ENCODE data around the gene WDR86.
A peak's percentile ranks its signal among the peaks of the same experiment; 100 is the strongest.

WDR86 gene

DNA sequence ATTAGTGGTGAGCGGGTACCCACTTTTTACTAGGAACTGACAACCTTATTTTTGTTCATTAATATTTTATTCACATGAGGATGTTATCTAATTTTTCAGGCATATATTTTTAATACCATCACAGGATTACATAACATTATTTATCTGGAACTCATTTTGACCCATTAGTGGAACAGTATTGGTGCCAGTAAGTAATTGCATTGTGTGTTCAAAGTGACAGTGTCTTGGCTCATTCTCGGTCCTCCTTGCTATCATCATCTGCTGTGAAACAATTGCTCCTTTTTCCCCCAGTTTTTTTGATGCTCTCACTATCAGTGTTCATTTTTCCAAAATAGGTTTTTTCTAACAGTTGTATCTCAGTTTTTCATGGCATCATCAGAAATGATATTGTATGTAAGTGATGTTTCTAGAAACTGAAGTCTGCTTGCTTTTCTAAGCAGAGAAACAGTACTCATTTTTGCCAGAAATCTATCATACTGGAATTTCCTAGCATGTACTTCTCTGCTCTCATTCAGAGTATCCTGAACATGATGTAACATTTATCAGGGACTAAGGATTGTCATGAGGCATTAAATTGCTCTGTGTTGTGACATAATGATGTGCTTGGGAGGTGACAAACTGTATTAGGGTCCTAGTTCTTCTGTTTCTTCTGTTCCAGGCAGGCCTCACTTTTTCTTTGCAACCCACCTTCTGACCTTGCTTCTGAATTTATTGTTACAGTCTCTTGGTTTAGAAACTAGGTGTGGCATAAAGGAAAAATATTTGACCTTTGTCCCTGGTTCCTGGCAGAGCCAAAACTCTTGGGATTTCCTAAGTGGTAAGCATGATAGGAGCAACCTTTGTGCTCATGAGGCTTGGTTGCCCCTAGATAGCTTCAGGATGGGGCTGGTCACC lies 64.0 kb downstream of the WDR86 start:
- no peak for DNase-seq

DNA sequence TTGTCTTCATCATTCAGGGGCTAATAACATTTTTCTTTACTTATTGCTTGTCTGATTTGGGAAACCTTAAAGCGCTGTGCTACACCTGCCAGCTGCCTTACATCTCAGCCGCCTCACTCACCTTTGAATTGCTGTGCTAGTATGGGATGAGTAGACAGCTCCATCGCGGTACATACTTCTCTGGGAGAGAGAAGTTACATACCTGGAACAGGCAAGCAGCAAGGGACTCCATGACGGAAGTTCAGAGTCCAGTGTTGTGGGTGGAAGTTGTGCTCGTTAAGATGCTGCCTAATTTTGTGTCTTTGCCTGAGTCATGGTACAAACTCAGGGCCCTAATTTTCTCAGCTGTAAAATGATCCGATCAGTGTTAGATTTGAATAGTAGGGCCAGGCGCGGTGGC lies 66.3 kb downstream of the WDR86 start:
- DNase-seq: no peak

DNA sequence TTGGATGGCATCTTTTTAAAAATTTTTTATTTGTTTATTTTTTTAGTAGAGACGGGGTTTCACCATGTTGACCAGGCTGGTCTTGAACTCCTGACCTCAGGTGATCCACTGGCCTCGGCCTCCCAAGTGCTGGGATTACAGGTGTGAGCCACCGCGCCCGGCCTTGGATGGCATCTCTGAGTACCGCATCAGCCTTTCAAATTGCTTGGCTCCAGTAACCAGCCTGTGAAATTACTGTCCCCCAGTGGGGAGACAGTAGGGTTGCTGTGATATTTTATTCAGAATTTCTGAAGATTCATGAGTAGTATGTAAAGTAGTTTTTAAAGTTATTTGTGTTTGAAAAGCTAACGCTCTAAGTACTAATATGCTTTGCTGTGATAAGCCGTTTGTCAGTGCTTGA lies 67.0 kb downstream of the WDR86 start:
- no peak for DNase-seq

- no peak for DNase-seq
Observed at GRCh38 chr7:151342102-151342646, 67.7 kb downstream of the WDR86 start.

GRCh38 chr7:151341357-151342101 lies 68.3 kb downstream of the WDR86 start, which contains the start of gene NUB1:
TSS of gene NUB1 (plus strand) at chr7:151341812. CDS start at chr7:151345350, 3,538 bp downstream.
- peak; percentile 86 to 90 for DNase-seq

DNA sequence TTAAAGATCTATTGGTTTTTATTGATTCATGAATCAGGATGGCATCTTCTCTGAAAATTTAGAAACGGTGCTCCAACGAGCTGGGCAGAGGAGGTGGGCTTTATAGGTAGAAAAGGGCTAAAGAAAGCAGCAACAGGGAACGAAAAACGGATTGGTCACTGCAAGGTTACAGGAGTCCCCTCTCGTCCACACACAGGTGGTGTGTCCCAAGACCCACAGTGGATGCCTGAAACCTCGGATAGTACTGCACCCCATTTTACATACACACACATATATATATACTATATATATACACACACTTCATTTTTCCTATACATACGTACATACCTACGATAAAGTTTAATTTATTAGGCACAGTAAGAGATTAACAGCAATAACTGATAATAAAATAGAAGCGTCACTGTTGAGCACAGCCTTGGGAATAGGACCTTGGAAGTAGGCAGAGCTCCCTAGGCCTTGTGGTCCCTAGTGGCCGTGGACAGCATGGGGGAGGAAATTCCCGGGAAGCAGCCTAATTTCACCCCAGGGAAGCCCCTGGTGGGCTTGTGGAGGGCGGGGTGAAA lies 69.0 kb downstream of the WDR86 start:
- DNase-seq: no peak

GRCh38 chr7:151339651-151340382 lies 70.0 kb downstream of the WDR86 start:
- DNase-seq: no peak

DNA sequence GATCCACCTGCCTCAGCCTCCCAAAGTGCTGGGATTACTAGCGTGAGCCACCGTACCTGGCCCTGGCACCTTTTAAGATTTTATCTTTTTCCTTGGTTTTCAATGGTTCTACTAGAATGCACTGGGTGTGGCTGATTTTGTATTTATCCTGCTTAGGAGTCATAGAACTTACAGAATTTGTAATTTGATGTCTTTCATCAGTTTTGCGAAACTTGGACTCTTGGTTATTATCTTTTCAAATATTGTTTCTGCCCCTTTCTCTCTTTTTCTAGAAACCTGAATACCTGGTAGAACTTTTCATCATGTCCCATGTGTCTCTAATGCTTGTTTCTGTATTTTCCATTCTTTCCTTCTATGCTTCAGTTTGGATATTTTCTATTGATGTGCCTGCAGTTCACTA lies 71.0 kb downstream of the WDR86 start:
- no peak for DNase-seq

- DNase-seq: no peak
Observed at GRCh38 chr7:151337346-151337745, 72.5 kb downstream of the WDR86 start.

DNA sequence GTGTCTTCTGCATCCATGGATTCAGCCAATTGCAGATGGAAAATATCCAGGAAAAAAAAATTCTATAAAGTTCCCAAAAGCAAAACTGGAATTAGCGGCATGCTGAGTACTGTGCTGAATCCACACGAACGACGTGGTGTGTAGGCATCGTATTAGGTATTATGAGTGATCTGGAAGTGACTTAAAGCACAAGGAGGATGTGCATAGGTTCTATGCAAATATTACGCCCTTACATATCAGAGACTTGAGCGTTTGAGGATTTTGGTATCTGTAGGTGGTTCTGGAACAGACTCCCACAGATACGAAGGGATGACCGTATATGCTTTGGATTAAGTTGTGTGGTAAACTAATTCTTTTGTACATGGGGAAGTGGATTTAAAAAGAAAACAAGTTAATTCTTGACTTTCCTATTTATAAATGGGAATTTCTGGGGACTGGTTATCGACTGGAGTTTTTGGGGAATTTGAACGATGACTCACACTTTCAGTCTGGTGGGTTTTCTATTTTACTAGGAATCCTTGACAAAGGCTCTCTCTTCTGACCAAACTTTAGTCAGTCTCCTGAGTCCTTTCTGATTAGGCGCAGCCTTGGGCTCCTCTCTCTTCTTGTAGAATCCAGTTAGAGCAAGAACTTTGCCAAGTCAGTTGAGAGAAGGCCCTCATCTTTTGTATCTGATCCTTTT lies 73.7 kb downstream of the WDR86 start:
- DNase-seq: no peak

DNA sequence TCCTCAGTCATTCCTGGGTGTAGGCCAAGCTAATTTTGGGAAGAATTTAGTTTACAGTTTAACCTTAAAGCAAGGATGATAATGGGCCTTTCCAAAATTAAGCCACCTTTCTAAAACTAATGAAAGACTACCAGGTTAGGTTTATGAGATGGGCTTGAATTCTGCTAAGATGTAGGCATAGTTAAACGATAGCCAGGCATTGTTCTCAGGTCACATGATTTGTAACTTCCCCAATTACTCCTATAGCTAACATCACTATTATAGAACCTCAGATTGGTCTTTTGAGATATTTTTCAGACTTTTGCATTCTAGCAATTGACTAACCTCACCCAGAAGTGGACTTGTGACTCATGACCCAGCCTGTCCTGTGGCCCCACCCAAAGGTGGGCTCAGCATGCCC lies 75.2 kb downstream of the WDR86 start:
- no peak for DNase-seq

All from hippocampal formation (tissue), 2 donors.